H1 (cell line): ENCODE data around the gene NRDE2. TPM values are rescaled to one million over a fixed set of nuclear protein-coding genes. Genes with fewer than 3 reads are reported as not detected.

Source experiments
- CHD1 ChIP-seq: IDR thresholded peaks from 2 replicates; pipeline ENCODE4 v1.6.1; 2012; ENCODE audit warnings: low read depth, low read length, improper control_type of control experiment
- GTF2F1 ChIP-seq: IDR thresholded peaks from 2 replicates; pipeline ENCODE4 v1.6.1; 2012; ENCODE audit warnings: low read depth, low read length, improper control_type of control experiment, borderline replicate concordance
- KDM5A ChIP-seq: fragments of 200-600 bp; IDR thresholded peaks from 2 replicates; pipeline ENCODE4 v1.7.1; 2012; ENCODE audit warnings: mild to moderate bottlenecking, low read length, inconsistent platforms, mixed read lengths
- RNF2 ChIP-seq: fragments of 200-900, 300-1000 bp; sonication (generic); IDR thresholded peaks from 2 replicates; pipeline ENCODE4 v1.7.1; 2016; ENCODE audit warnings: borderline replicate concordance, low read depth, mild to moderate bottlenecking, antibody characterized with exemption, low read length; ENCODE audit not compliant: poor library complexity, severe bottlenecking; ENCODE audit errors: missing control alignments
- SP2 ChIP-seq: IDR thresholded peaks from 2 replicates; pipeline ENCODE4 v1.6.1; 2012; ENCODE audit warnings: mild to moderate bottlenecking, low read length, inconsistent platforms
- TEAD4 ChIP-seq: IDR thresholded peaks from 2 replicates; pipeline ENCODE4 v1.6.1; 2012; ENCODE audit warnings: low read depth, low read length, inconsistent platforms, mixed read lengths
- USF2 ChIP-seq: IDR thresholded peaks from 2 replicates; pipeline ENCODE4 v1.6.1; 2011; ENCODE audit warnings: low read length, improper control_type of control experiment
- polyA plus RNA-seq, 7 experiments: library from polyadenylated mRNA; depleted of rRNA in 3 of 7; stranded (reverse) in 5 of 7; unstranded in 2 of 7; fragments of >200 nt in 5 of 7; fragments of 200-250 nt in 2 of 7; gene quantifications; 1 replicate in 5 of 7; 2 replicates in 1 of 7; 4 replicates in 1 of 7; pipeline versions ENCODE4 v1.2.1 to v1.2.3, GENCODE V29; 2011 to 2013; ENCODE audit warnings: missing spikeins in 2 of 7, mixed read lengths in 2 of 7
- total RNA-seq: library from RNA; stranded (reverse); fragmentation: NEBNext Ultra II Directional; extraction: Animal tissue kit (Norgen Biotek cat#: 25700); gene quantifications from 2 replicates; pipeline ENCODE4 v1.2.1, GENCODE V29; 2021
- TF ChIP-seq, protein P1 (sequence below): fragments of 300-600 bp; sonication (generic); IDR thresholded peaks from 2 replicates; pipeline ENCODE4 v1.7.1; 2012; ENCODE audit warnings: low read length, moderate library complexity, mild to moderate bottlenecking, inconsistent platforms; ENCODE audit not compliant: insufficient replicate concordance

Gene NRDE2
- total and polyA plus RNA-seq, 2 of the 8 experiments (the other 6 are each of a cell fraction or from before 2014, with no cell fraction given) = 4.9 to 12.1 TPM

DNA sequence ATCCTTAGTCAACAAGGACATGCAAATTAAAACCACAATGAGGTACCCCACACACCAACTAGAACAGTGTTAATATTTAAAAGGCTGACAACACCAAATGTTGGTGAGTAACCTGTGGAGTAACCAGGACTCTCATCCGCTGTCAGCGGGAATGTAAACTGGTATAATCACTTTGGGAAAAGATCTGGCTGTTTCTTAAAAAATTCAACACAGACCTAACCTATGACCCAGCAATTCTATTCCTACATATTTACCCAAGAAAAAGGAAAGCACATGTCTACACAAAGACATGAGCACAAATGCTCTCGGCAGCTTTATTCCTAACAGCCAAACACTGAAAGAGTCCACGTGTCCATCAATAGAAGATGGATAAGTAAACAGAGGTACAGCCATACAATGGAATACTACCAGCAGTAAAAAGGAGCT is 26.6 kb downstream of the NRDE2 start (continued):
- TF ChIP-seq, protein P1, sequence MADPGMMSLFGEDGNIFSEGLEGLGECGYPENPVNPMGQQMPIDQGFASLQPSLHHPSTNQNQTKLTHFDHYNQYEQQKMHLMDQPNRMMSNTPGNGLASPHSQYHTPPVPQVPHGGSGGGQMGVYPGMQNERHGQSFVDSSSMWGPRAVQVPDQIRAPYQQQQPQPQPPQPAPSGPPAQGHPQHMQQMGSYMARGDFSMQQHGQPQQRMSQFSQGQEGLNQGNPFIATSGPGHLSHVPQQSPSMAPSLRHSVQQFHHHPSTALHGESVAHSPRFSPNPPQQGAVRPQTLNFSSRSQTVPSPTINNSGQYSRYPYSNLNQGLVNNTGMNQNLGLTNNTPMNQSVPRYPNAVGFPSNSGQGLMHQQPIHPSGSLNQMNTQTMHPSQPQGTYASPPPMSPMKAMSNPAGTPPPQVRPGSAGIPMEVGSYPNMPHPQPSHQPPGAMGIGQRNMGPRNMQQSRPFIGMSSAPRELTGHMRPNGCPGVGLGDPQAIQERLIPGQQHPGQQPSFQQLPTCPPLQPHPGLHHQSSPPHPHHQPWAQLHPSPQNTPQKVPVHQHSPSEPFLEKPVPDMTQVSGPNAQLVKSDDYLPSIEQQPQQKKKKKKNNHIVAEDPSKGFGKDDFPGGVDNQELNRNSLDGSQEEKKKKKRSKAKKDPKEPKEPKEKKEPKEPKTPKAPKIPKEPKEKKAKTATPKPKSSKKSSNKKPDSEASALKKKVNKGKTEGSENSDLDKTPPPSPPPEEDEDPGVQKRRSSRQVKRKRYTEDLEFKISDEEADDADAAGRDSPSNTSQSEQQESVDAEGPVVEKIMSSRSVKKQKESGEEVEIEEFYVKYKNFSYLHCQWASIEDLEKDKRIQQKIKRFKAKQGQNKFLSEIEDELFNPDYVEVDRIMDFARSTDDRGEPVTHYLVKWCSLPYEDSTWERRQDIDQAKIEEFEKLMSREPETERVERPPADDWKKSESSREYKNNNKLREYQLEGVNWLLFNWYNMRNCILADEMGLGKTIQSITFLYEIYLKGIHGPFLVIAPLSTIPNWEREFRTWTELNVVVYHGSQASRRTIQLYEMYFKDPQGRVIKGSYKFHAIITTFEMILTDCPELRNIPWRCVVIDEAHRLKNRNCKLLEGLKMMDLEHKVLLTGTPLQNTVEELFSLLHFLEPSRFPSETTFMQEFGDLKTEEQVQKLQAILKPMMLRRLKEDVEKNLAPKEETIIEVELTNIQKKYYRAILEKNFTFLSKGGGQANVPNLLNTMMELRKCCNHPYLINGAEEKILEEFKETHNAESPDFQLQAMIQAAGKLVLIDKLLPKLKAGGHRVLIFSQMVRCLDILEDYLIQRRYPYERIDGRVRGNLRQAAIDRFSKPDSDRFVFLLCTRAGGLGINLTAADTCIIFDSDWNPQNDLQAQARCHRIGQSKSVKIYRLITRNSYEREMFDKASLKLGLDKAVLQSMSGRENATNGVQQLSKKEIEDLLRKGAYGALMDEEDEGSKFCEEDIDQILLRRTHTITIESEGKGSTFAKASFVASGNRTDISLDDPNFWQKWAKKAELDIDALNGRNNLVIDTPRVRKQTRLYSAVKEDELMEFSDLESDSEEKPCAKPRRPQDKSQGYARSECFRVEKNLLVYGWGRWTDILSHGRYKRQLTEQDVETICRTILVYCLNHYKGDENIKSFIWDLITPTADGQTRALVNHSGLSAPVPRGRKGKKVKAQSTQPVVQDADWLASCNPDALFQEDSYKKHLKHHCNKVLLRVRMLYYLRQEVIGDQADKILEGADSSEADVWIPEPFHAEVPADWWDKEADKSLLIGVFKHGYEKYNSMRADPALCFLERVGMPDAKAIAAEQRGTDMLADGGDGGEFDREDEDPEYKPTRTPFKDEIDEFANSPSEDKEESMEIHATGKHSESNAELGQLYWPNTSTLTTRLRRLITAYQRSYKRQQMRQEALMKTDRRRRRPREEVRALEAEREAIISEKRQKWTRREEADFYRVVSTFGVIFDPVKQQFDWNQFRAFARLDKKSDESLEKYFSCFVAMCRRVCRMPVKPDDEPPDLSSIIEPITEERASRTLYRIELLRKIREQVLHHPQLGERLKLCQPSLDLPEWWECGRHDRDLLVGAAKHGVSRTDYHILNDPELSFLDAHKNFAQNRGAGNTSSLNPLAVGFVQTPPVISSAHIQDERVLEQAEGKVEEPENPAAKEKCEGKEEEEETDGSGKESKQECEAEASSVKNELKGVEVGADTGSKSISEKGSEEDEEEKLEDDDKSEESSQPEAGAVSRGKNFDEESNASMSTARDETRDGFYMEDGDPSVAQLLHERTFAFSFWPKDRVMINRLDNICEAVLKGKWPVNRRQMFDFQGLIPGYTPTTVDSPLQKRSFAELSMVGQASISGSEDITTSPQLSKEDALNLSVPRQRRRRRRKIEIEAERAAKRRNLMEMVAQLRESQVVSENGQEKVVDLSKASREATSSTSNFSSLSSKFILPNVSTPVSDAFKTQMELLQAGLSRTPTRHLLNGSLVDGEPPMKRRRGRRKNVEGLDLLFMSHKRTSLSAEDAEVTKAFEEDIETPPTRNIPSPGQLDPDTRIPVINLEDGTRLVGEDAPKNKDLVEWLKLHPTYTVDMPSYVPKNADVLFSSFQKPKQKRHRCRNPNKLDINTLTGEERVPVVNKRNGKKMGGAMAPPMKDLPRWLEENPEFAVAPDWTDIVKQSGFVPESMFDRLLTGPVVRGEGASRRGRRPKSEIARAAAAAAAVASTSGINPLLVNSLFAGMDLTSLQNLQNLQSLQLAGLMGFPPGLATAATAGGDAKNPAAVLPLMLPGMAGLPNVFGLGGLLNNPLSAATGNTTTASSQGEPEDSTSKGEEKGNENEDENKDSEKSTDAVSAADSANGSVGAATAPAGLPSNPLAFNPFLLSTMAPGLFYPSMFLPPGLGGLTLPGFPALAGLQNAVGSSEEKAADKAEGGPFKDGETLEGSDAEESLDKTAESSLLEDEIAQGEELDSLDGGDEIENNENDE = no peak
- no peak for TF ChIP-seq KDM5A
- no peak for TF ChIP-seq GTF2F1
- TF ChIP-seq CHD1 = no peak
- TF ChIP-seq TEAD4 = no peak
- no peak for TF ChIP-seq SP2
- no peak for TF ChIP-seq RNF2
- TF ChIP-seq USF2 = no peak
- TF ChIP-seq, all 59 proteins: peak for 0
